Stimulated activated CD8-positive, alpha-beta memory T cell treated with anti-CD3 and anti-CD28 coated beads, Interleukin-2, amount 100 ng/mL, for 1 hour (primary cell): ENCODE measurements around the gene DALRD3.

ENCODE experiments used
- DNase-seq, 2 donors: peaks; one replicate each; pipeline ENCODE4 v3.0.0-alpha.2; 2020; ENCODE audit warnings: low read depth in 2 of 2

DALRD3 gene

DNA sequence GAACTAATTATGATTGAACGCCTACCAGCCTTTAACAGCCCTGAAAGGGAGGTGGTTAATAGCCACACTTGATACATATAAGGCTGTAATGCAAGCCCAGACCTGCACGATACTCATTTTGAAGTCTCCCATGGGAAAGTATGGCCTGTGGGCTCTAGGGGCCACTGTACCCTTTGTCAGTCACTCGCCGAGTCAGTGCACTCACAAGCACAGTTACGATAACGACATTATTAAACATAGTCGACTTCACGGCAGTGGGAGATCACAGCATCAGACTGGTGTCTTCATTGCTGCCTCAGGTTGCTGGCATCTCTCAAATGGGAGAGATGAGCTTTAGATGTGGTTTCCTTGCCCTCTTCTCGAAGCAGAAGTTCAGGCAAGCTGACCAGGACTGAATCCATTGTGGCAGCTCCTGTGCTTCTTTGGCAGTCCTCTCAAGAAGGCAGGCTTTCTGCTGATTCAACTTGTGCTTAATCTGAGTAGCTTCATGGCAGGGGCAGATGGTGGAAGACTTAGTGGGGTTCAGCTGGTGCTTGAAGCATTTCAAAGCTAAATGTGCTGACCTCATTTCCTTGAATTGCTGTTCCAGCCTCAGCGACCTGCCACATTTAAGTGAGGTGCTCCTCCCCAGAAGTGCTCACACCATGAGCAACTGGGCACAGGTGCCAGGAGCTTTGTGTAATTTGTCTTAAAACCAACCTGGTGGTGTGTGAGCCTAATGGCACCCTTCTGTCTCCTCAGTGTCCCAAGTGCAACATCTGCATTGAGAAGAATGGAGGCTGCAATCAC, 44.1 kb downstream of the DALRD3 start:
- DNase-seq, result no peak

DNA sequence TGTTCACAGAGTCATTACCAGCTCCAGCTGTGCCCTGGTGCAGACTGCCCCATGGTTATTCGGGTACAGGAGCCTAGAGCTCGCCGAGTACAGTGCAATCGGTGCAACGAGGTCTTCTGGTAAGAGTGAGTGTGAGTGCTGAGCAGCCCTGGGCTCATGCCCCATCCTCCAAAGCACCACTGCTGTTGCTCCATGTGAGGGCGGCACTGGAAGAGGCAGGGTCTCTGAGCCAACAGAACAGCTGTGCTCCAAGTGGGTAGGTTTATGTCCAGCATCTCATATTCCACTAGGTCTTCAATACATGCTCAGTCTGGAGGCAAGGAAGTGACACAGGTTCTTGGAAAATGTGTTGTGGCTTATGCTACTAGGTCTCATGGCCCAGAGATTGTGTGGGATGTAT, 47.8 kb downstream of the DALRD3 start:
- DNase-seq, result no peak

DNA sequence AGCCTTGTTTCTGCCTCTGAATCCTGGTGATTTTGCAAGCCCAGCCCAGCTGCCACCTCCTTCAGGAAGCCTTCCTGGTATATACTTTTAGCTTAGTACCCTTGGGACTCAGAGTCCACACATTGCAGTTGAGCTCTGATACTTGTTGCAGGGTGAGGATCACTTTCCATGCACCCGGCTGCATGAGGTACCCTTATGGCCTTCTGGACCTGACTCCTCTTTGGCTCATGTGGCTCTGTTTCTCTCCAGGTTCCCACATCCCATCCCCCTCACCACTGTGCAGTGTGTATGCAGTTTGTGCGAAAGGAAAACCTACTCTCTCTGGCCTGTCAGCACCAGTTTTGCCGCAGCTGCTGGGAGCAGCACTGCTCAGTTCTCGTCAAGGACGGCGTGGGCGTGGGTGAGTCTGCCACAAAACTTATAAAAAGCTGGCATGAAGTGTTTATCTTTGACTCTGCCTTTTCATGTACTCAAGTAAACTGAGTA, 51.5 kb downstream of the DALRD3 start:
- DNase-seq, result no peak

DNA sequence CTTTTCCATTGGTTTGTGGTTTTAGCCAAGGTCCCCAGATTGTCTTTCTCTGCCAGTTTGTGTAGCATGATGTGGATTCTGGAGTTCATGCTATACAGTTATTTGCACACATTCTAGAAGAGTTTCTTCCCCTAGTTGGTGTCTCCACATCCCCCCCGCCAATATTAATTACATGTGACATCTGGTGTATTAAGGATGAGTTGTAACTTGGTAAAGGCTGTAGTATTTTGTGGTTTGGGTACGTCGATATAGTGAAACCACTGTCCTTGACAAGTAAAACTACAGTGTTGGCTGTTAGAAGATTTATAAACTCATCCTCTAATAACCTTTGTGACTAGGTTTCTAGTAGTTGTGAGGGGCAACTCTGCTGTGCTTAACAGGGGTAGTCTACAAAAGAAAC, 52.0 kb downstream of the DALRD3 start:
- DNase-seq, result no peak
